ENCODE measurements around the gene ZNF253.

DNA sequence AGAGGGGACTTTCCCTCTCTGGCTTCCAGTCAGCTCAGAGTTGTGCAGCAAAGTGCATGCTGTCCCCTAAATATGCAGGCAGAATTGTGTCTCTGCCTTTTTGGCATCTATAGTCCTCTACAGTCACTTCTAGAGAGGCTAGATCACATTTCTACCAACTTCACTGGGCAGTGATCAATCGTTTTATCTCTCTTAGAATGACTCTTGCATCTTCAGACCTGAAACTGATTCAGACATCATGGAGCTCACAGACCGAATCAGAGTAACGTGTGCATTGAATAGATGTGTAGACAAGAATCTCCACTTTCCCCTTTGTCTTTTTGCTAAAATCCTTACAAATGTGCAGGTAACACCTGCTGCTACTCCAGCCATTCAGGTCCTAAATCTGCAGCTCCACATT is 6.2 kb downstream of the ZNF253 start:
- TF ChIP-seq, protein P1, sequence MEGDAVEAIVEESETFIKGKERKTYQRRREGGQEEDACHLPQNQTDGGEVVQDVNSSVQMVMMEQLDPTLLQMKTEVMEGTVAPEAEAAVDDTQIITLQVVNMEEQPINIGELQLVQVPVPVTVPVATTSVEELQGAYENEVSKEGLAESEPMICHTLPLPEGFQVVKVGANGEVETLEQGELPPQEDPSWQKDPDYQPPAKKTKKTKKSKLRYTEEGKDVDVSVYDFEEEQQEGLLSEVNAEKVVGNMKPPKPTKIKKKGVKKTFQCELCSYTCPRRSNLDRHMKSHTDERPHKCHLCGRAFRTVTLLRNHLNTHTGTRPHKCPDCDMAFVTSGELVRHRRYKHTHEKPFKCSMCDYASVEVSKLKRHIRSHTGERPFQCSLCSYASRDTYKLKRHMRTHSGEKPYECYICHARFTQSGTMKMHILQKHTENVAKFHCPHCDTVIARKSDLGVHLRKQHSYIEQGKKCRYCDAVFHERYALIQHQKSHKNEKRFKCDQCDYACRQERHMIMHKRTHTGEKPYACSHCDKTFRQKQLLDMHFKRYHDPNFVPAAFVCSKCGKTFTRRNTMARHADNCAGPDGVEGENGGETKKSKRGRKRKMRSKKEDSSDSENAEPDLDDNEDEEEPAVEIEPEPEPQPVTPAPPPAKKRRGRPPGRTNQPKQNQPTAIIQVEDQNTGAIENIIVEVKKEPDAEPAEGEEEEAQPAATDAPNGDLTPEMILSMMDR (IDR thresholded peaks at IDR 0.05), result no peak
- no peak for TF ChIP-seq POLR2A (IDR thresholded peaks at IDR 0.05)
- TF ChIP-seq EP300 (IDR thresholded peaks at IDR 0.05), result no peak

Measured in tibial nerve (tissue), 4 donors.